Bone marrow (tissue), 2 donors: ENCODE data around the gene ARHGEF7.

Experiments used
- DNase-seq, 2 donors: peaks; one replicate each; lab custom pipeline; 2025; lab: John Stamatoyannopoulos, UW

Gene ARHGEF7

DNA sequence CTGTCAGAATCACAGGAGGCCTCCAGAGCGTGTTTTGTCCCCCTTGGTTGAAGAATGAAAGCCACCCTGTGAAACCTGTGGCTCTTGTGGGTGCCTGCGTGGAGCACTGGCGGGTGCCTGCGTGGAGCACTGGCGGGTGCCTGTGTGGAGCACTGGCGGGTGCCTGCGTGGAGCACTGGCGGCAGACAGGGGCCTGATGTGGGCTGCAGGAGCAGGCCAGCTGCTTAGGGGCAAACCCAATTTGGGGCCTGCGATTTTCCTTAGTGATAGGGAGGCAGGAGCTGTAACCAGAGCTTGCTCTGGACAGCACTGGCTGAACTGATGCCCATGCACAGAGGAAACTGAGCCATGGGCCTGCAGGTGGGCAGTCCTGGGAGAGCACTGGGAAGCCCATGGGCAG, 24.3 kb downstream of the ARHGEF7 start:
- no peak for DNase-seq

DNA sequence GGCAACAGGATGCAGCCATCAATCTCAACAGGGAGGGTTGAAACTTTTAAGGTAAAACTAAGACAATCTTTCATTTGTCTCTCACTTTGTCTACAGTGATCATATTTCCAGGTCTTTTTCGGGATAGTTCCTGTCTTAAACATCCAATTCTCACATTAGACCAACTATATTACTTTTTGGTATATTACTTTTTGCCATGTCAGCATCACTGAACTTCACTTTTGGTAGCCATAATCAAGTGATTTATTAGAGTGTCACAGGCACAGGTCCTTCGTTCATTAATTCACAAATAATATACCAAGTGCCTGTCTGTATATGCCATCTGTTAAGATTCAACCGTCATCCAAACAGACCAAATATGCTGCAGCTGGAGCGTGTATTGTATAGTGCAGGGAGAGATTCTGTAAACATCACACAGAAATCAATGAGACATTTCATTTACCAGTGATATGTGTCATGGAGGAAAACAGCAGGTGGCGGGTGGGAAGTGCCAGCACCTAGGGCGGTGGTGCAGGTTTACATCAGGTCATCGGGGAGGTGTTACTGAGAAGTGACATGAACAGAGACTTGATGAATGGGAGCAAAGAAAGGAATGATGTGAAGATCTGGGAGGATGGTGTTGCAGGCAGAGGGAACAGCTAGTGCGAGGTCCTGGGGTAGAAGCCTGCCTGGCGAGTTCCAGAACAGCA, 24.9 kb downstream of the ARHGEF7 start:
- no peak for DNase-seq

DNA sequence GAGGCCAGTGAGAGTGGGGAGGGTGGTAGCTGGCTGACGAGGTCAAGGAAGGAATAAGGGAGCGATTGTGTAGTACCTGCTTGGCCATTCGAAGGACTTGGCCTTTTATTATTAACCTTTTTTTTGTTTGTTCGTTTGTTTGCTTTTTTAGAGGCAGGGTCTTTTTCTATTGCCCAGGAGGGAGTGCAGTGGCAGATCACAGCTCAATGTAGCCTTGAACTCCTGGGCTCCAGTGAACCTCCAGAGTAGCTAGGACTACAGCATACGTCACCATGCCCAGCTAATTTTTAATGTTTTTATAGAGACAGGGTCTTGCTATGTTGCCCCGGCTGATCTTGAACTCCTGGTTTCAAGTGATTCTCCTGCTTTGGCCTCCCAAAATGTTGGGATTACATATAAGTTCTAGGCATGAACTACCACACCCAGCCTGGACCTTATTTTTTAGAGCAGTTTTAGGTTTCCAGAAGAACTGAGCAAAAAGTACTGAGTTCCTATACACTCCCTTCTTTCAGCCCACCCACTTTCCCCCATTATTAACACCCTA, 25.5 kb downstream of the ARHGEF7 start:
- DNase-seq, result no peak

DNA sequence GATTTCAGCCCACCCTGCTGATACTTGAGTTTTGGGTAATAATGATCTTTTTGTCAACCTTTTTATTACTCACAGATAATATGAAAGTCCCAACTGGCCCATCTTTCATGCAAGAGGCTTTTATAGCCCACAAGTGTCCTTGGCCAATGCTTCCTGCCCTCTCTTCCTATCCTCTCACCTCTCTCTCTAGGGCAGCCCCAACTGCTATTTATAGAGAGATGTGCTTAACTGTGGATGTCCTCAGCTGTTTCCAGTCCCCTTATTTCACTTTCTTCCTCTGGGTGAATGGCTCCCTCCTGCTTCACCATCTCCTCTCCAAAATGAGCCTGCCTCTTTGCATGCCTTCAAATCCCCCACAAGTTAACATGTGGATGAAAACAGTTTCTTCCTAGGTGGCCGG, 27.4 kb downstream of the ARHGEF7 start:
- DNase-seq, result no peak

DNA sequence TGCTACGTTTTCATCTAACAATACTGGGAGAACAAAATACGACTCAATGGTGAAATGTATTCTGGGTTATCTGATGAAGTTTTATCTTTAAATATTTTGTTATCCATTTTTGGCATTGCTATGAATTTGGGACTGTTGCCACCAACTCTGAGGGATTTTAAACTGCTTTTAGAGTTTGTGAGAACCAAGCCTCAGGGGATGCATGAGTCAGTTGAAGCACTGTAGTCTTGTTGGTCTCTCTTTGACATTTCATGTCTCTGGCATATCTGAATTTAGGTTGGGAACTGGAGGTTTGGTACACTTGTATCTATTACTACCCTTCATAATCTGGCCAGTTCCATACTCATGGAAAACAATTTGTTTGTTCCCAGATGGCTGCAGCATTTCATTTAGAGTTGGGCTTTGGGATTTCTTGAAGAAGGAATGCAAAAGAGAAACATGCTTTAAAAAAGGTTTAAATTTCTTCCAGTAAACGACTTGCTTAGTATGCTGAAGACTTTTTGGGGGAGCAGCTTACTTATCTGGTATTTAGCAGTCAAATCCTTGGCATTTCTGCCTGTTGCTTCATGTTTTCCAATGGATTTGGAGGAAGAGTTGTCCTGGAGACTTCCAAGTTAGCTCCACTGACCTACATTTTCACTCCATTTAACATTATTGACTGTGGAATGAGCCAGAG, 28.9 kb downstream of the ARHGEF7 start:
- no peak for DNase-seq

DNA sequence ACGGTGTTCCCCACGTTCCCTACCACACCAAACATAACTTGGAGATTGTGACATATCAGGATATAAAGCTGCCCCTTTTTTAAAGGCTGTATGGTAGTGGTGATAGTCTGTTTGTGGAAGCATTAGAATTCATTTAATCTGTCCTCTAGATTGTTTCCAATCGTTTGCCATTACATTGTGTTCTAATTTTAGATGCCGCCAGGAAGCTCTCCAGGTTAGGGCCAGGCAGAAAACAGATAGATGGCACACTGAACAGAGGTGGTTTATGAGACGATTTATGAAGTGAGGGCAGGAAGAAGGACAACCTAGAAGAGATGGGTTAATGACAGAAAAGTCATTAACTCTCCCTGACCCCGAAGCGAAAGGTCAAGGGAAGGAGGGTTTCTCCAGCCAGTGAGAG, 30.0 kb downstream of the ARHGEF7 start:
- DNase-seq, result no peak

DNA sequence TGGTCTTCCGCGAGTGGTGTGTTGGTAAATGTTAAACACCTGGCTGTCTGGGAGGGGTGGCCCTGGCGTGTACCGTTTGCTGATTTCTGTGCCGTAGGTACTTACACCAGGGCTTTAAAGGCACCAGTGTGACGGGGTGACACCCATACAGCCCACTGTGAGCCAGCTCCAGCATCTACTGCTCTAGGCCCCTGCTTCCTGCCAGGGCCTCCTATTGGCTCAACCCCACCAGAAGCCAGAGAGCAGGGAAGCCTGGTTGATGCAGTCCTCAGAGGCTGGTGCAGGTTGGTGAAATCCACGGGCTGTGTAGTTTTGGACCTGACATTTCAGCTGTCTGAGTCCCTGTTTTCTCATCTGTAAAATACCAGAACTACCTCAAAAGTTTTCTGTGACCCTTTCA, 30.4 kb downstream of the ARHGEF7 start:
- no peak for DNase-seq

DNA sequence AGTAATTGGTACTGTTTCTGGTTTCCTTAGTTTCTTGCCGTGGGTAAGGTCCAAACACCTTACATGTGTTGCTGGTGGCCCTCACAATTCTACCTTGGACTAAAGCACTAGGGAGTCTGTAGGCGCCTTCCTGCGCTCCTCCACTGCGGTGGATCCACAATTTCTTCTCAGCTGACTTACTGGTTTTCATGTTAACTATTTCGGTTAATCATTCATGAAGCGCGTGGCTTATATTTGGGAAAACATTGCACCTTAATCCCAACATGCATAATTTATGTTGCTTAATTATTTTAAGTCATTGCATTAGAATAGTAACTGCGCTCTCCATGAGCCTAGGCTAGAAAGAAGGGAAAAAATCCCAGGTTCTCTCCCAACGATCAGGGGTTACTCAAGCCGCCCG, 37.7 kb downstream of the ARHGEF7 start:
- no peak for DNase-seq

DNA sequence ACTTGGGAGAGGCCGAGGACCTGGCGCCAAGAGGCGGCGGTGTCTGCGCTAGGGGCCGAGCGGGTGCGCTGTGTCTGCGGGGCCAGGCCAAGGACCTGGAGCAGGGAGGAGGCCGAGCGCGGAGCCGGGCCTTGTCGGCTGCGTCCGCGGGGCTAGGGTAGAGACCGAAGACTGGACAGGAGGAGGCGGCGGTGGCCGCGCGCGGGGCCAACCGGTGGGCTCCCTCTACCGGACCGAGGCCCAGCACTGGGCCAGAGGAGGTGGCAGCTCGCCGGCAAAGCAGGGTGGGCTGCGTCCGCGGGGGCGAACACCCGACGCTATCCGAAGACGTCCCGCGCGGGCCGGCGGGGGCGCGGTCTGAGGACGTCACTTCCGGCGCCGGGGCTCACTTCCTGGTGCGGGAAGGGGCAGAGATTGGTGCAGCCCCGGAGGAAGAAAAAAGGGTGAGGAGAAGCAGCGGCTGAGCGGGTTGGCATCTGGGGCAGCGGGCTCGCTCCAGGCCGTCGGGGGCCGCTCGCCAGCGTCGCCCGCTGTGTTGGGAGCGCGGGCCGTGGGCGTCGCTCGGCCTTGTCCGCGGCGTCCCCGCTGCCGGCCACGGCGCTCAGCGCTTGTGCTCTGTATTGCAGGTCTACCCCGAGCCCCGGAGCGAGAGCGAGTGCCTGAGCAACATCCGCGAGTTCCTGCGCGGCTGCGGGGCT, 38.3 kb downstream of the ARHGEF7 start:
- DNase-seq, result peak; percentile 84 to 93

DNA sequence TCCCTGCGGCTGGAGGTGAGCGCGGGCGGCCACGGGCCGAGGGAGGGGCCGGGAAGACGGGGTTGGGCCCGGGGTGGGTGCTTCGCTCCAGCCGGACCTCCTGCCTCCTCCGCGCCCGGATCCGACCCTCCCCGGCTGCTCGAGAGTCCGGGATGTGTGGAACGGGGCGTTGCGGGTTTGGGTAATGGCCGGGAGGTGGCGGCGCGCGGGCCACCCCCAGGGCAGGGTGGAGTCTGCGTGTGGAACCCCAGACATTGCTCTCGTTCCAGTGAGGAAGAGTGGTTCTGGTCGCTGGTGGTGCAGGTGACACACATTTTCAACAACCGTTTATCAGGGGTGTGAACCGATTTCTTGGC, 38.8 kb downstream of the ARHGEF7 start:
- DNase-seq, result no peak

DNA sequence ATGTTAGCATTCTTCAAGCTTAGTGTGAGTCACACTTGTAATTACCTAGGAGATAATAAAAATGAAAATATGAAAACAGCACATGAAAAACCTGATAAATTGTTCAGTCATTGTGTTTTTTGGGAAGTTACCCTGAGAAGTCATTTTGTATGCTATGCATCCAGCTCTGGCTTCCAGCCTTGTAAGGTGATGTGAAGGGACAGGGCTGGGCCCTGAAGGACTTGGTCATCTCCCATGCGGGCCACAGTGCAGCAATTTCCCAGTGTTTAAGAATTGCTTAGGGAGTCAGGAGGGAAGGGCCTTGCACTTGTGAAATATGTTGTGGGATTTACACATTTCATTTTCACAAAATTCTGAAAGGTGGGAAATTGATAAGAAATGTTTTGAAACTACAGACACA, 41.3 kb downstream of the ARHGEF7 start:
- no peak for DNase-seq

DNA sequence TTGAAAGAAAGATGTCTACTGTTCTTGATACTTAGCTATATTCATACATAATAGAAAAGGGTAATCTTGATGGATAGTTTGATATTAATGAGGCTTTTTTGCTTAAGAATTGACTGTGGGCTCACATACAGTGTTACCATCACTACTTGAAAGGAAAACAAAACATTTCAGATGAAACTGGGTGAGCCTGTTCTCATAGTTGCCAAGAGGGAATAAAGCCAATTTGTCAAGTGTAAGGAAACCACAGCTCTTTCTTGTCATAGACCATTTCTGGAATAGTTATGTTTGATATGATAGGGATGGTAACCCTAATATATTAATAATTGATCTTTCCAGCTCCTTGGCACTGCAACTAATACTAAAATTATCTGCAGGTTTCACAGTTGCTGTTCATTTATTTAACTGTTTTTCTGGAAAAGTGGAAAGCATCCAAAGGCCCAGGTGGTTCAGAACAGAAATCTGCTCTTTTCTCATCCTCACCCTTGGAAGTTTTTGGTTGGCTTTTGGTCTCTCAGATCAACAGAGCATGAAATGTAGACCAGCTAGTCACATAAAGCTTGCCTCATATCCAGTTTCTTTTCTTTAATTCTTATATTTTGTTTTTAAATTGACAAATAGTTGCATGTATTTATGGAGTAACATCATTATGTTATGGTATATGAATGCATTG, 43.2 kb downstream of the ARHGEF7 start:
- DNase-seq, result no peak

DNA sequence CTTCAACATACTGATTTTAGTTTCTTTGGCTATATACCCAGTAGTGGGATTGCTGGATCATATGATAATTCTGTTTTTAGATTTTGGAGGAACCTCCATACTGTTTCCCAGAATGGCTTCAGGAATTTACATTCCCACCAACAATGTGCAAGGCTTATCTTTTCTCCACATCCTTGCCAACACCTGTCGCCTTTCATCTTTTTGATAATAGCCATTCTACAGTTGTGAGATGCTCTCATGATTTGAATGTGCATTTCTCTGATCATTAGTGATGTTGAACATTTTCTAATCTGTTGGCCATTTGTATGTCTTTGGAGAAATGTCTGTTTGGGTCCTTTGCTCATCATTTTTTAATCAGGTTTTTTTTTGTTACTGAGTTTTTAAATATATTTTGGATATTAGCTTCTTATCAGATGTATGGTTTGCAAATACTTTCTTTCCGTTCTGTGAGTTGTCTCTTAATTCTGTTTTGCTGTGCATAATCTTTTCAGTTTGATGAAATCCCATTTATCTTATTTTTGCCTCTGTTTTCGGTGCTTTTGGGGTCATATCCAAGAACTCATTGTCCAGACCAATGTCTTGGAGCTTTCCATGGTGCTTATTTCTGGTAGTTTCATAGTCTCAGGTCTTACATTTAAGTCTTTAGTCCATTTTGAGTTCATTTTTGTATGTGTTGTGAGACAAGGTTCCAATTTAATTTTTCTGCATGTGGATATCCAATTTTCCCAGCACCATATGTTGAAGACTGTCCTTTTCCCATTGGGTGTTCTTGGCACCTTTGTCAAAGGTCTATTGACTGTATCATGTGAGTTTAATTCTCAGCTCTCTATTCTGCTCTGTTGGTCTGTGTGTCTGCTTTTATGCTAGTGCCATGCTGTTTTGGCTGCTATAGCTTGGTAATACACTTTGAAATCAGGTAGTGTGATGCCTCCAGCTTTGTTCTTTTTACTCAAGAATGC, 44.5 kb downstream of the ARHGEF7 start:
- no peak for DNase-seq

DNA sequence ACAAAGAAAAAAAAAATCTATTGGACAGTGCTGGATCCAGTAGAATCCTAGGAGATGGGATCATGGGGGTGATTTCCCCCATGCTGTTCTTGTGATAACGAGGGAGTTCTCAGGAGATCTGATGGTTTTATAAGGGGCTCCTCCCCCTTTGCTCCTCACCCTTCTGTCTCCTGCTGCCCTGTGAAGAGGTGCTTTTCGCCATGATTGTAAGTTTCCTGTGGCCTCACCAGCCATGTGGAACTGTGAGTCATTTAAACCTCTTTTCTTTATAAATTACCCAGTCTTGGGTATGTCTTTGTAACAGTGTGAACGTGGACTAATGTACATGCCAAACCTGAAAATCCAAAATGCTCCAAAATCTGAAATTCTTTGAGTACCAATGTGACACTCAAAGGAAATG, 45.5 kb downstream of the ARHGEF7 start:
- DNase-seq, result no peak

DNA sequence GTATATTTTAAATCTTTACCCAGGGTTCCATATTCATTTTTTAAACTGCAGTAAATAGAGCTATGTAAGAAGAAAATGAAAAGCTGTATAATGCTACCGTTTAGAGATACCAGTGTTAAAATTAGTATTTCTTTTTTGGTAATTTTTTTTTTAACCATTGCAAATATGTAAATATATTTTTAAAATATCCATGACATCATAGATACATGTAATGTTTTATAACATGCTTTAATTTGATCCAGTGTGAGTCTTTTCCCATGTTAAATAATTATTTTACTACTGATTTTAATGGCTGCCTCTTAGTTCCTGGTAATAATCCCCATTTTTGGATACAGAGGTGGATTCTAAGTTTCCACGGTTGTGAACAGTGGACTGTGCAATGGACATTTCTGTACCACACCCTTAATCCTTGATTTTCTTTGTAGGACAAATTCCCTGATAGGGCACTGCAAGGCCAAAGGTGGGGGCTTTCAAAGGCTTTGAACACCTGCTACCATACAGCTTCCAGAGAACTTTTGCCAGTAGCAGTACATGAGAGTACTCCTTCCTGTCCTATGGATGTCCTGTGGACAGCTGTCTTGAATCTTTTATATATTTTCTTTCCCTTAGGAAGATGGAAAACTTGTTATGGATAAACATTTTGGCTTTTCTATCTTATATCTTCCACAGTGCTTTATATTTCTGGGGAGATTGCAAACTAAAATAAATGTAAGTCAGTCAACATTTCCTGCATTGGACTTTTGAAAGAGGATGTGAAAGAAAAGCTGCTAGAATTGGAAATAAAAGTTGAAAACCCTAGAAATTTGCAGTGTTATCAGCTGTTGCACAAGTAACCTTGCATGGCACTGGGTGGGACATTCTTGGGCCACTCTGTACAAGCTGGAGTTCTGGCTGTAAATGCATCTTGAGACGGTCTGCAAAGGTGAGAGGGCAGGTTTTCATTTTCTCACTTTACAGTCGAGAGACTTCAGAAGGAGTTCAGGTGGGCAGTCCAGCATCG, 46.8 kb downstream of the ARHGEF7 start:
- DNase-seq, result no peak

DNA sequence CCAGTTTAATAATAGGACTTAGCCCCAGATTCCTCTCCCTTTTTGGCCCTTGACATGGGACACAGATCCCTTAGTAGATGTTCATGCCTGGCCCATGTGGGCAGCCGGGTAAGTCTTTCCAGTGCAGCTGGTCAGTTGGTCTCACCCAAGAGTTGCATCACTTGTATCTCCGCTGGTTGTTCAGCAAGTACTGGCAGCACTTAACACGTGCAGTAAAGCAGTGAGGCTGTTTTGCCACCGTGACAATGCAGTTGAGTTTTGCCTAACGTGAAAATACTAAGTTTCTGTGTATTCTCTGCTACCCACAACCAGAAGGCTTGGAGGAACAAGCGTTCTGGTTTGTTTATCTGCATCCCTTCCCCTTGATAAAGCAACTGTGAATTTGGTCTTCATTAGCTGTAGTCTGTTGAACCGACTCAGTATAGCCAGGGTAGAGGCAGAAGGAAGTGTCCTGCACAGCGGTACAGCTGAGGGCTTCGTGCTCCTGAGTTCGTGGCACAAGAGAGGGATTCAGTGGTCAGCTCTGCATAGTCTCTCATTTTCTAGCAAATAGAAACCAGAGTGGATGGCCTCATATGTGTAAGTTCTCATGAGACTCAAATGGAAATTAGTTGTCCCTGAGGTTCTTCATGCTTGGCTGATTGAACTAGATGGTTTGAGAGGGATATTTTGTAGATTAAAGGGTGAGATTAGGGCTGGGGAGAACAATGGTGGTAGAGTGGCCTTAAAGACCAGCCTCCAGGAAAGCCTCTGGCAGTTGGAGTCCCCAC, 50.3 kb downstream of the ARHGEF7 start:
- no peak for DNase-seq

DNA sequence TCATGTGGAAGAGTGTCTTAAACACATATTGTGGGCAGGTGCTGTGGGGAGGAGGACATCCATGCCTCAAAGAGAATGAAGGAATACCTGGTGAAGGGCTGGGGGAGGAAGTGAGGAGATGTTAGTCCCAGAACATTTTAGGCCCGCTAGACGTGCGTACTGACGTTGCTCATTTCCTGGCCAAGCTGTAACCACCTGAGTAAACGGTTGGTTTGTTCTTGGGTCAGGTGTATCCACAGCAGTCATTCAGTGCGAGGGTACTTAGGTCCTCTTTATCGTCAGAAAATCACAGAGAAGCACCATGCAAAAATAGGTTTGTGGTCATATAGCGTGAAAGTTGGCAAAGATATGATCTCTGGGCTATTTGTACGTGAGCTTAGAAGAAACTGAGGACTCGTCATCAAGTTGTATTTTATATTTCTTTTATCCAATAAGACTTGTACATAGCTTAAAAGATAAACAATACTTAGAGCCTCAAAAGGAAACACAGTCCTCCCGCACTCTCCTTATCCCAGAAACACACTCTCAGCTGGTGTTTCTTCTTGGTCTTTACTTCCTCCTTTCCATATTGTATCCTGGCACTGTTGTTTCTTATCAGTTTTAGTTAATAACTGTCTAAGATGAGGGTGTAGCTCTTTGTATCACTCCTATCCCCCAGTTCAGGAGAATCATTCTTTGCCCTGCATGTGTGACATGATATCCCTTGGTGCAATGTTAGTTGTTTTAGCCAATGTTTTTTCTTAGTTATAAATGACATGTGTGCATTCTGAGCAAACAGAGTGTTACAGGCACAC, 52.0 kb downstream of the ARHGEF7 start:
- no peak for DNase-seq

DNA sequence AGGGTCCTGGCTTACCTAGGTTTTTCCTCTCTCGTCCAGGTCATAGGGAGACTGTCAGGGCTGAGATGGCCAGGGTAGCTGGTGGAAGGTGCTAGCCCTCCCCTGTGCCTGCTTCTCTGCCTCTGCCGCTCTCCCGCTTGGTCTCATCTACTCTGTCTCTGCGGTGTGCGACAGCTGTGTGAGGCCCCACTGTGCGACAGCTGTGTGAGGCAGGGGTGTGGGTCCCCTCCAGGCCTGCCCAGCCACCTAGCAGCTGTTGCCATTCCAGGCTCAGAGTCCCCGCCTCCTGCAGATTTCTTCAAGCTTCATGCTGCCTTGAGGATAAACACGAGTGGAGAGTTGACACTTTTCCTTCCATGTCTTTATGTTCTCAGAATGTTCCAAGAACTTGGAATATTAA, 53.0 kb downstream of the ARHGEF7 start:
- no peak for DNase-seq

DNA sequence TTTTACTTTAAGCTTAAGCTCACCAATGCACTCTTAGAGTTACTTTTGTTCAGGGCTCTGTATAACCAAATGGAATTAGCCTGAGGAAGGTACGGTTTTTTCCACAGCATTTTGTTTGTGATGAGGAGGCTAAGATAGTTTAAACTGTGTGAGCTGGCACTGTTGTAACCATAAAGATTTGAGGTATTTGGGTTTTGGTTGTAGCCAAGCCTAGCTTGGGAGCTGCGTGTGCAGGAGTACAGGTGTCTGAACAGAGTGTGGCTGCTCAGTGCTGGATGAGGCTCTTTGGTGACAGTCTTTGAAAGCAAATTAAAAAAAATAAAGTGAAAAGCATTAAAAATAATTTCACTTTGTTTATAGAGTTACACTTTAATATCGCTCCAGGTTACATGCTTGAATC, 56.0 kb downstream of the ARHGEF7 start:
- no peak for DNase-seq
